NT2/D1 (cell line): Measurements from ENCODE around the gene LRRC15.

ENCODE experiments used
- SUZ12 ChIP-seq: IDR thresholded peaks from 2 replicates; pipeline ENCODE4 v1.6.1; 2011; ENCODE audit not compliant: insufficient read length, insufficient read depth; ENCODE audit errors: extremely low read depth
- YY1 ChIP-seq: IDR thresholded peaks from 2 replicates; pipeline ENCODE4 v1.6.1; 2011; ENCODE audit not compliant: insufficient read length, insufficient read depth
- ZNF274 ChIP-seq: IDR thresholded peaks from 2 replicates; pipeline ENCODE4 v1.6.1; 2011; ENCODE audit warnings: mild to moderate bottlenecking, low read depth, low read length

GRCh38 chr3:194312743-194313281, 56.7 kb downstream of the LRRC15 start:
- TF ChIP-seq ZNF274 (no peak), YY1 (no peak), SUZ12 (no peak)
